Skin of body (tissue), 3 donors: ENCODE data around the gene IRF8. TPM values are rescaled to one million over a fixed set of nuclear protein-coding genes. Genes with fewer than 3 reads are reported as not detected.

ENCODE experiments used
- DNase-seq: peaks from one replicate; lab custom pipeline; 2025; lab: John Stamatoyannopoulos, UW
- small RNA-seq: library from RNA; depleted of rRNA; stranded (forward); fragments of <200 nt; gene quantifications from one replicate; pipeline ENCODE3, GENCODE V24; 2014; ENCODE audit warnings: low replicate concordance
- total RNA-seq: library from RNA; depleted of rRNA; stranded (reverse); fragments of >200 nt; gene quantifications from one replicate; pipeline ENCODE4 v1.2.3, GENCODE V29; 2014

IRF8 gene
- total RNA-seq, 1 donor from 2014 or later, result 22.6 TPM

- DNase-seq, result no peak
These were observed 57.5 kb downstream of the IRF8 start for GRCh38 chr16:85956426-85956825.

DNA sequence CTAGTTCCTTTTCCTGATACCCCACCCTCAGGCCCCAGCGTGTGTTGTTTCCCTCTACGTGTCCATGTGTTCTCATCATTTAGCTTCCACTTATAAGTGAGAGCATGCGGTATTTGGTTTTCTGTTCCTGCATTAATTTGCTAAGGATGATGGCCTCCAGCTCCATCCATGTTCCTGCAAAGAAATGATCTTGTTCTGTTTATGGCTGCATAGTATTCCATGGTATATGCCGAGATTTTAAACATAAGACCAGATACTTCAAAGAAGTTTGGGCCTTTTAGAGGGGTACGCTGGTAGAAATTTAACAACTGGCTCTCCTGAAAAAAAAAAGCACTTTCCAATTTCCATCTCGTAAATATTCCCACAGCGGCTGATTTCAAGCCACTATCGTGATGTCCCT is 59.8 kb downstream of the IRF8 start:
- DNase-seq, result no peak

DNA sequence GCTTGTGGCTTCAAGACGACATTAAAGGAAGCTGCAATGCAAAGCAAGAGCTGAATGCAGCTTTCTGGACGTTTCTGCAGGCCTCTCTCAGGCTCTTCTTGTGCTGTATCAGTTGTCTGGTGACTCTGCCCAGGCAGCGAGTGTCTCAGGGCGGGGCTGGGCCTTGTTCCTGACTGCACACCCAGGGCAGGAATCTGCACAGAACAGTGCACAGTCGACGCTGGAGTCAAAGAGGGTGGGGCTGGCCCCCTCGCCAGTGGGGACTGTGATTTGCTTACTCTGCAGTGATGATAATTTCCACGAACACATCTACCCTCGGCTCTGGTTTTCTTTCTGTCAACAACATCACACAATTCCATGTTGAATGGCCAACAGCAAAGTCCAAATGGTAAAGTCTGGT is 60.7 kb downstream of the IRF8 start:
- no peak for DNase-seq

- DNase-seq, result no peak
These were observed 61.6 kb downstream of the IRF8 start for GRCh38 chr16:85960486-85961046.

DNA sequence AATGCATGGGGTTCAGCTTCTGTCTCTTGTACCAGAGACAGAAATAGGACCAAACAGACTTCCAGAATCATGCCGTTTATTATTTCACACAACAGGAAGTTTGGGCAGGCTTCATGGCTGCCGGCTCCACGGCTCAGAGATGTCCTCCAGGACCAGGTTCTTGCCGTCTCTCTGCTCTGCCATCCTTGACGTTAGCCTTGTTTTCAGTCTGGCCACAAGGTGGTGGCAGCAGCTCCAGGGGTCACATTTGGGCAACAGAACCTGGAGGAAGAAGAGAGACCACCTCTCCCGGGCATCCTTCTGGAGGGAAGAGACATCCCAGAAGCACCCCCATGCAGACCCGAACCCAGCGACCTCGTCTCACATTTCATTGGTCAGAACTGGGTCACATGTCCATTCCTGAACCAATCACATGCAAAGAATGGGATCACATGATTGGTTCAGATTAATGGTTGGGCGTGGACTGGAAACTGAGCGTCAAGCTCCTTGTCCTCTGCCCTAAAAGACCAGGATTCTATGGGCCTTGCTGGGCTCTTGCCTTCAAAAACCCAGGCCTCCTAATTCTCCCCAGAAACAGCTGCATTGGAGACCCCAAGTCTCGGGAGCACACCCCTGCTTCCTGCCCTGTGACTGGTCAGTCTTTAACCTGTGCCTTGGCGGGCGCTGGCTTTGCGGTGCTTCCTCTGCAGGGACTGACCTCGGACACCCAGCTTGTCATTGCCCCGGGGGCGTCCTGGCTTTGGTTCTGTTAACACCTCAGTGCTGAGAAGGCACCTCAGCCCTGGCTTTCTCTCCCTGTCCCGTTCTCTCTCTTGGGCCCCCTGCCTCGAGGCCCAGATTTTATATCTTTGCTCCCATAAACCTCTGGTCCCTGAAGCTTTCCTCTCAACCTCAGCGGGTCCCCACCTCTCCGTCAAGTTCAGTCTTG is 63.3 kb downstream of the IRF8 start:
- DNase-seq, result no peak

GRCh38 chr16:85963753-85964285 is 64.9 kb downstream of the IRF8 start:
- DNase-seq, result peak; percentile 54

- no peak for DNase-seq
These were observed 66.2 kb downstream of the IRF8 start for GRCh38 chr16:85965125-85965524.

- no peak for DNase-seq
These were observed 68.1 kb downstream of the IRF8 start for GRCh38 chr16:85967111-85967510.

GRCh38 chr16:85968041-85968920 is 69.3 kb downstream of the IRF8 start:
- DNase-seq, result no peak

DNA sequence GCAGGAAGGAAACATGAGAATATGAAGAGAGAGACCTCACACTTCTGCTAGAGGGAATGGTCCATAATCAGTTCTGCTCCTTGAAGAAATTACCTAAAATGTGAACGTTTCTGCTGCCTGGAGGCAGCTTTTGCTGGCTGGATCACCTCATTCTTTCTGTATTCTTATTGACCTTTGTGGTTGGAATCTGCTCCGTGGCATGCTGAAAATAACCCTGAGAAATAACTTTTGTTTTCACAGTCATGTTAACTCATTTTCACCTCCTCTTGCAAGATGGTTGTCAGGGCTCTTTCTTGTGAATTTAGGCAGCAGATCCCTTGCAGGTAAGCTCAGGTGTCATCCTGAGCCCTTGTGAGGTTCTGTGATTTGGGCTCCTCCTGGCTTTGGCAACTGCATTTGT is 70.2 kb downstream of the IRF8 start:
- no peak for DNase-seq

GRCh38 chr16:85969591-85969990 is 70.6 kb downstream of the IRF8 start:
- DNase-seq, result no peak

DNA sequence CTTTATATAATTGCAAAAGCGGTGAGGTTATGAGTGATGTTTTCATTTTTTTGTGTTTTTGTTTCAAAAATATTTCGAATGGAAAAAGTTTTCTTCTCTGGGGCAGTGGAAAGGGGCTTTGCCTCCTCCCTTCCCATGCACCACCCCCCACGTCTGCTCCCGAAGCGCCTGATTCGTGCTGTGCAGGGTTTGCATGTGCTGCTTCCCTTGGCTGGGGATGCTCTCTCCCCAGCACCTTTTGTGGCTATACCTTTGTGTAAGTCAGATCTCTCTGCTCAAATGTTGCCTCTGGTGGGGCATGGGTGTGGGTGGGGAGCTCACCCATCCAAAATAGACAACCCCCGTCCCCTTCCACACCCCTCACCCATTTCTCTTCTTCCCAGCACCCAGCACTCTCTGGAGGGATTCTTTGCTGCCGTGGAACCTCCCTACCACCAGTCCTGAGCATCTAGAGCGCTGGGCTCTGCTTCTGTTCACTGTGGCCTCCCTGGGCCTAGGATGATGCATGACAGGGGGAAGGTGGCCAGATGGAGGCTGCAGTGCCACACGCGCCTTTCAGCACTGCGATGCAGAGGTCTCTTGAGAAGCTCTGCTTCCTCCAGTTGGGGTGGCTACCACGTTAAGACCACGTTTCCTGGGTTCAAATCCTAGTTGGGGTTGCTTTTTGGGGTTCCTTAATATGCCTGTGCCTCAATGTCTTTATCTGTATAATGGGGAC is 71.2 kb downstream of the IRF8 start:
- no peak for DNase-seq

DNA sequence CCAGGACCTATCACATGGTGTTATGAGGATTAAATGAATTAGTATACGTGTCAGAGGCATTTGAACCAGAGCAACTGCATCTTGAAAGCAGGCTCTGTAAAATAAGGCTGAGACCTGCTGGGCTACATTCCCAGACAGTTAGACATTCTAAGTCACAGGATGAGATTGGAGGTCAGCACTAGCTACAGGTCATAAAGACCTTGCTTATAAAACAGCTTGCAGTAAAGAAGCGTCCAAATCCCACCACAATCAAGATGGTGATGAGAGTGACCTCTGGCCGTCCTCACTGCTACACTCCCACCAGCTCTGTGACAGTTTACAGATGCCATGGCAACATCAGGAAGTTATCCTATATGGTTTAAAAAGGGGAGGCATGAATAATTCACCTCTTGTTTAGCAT is 71.8 kb downstream of the IRF8 start:
- DNase-seq, result no peak

Small RNAs within 50 kb of the gene (small RNA-seq; reads per million reads assigned to genes)
- gene MIR6774, result not detected

Other genes with a start within 250 kb of the IRF8 start
- 5.3 TPM for gene GINS2, start 210.2 kb upstream of the IRF8 start, total RNA-seq
- 5.2 TPM for gene C16orf74, start 148.1 kb upstream of the IRF8 start, total RNA-seq
- 12.3 TPM for gene EMC8, start 99.6 kb upstream of the IRF8 start, total RNA-seq
- gene COX4I1, start 99.5 kb upstream of the IRF8 start, total RNA-seq, result 267 TPM